Chondrocyte (in vitro differentiated cells): ENCODE results near the gene PHACTR1. TPM values are rescaled to one million over a fixed set of nuclear protein-coding genes. Genes with fewer than 3 reads are reported as not detected.
A peak's percentile ranks its signal among the peaks of the same experiment; 100 is the strongest.

Experiments used
- DNase-seq: peaks from one replicate; pipeline ENCODE4 v3.0.0; 2021; ENCODE audit warnings: mixed read lengths, low spot score
- H3K27ac Mint-ChIP-seq: one replicate; pipeline ENCODE4 v1.8.0; 2021; ENCODE audit warnings: mild to moderate bottlenecking, moderate library complexity, mixed read lengths; ENCODE audit not compliant: unreplicated experiment
- H3K27me3 Mint-ChIP-seq: 2 replicates; pipeline ENCODE4 v1.8.0; 2021; ENCODE audit warnings: low read depth, mixed read lengths
- H3K36me3 Mint-ChIP-seq: 2 replicates; pipeline ENCODE4 v1.8.0; 2021; ENCODE audit warnings: low read depth, mixed read lengths
- H3K4me1 Mint-ChIP-seq: 2 replicates; pipeline ENCODE4 v1.8.0; 2021; ENCODE audit warnings: low read depth, mild to moderate bottlenecking, mixed read lengths
- H3K4me3 Mint-ChIP-seq: one replicate; pipeline ENCODE4 v1.8.0; 2021; ENCODE audit warnings: mild to moderate bottlenecking, moderate library complexity, mixed read lengths; ENCODE audit not compliant: unreplicated experiment
- H3K9me3 Mint-ChIP-seq: 2 replicates; pipeline ENCODE4 v1.8.0; 2021; ENCODE audit warnings: low read depth, mixed read lengths
- total RNA-seq: library from RNA; stranded (reverse); gene quantifications from 3 replicates; pipeline ENCODE4 v1.2.1, GENCODE V29; 2021
- TF ChIP-seq, protein P1 (sequence below): fragments of 200-600 bp; sonication (generic); IDR thresholded peaks from 2 replicates; pipeline ENCODE4 v1.5.0; 2021; ENCODE audit warnings: antibody characterized with exemption, mild to moderate bottlenecking, moderate library complexity

The PHACTR1 gene
- total RNA-seq, 1 donor from 2014 or later = 2.1 TPM

- peaks cover 40% of the 10 kb centered on the region for H3K27me3 Mint-ChIP-seq
- no peak for DNase-seq
- H3K27ac Mint-ChIP-seq = no peak overlapping the region
- no peaks in the 10 kb centered on the region for H3K36me3 Mint-ChIP-seq
- no peak overlapping the region for H3K4me3 Mint-ChIP-seq
- TF ChIP-seq, protein P1, sequence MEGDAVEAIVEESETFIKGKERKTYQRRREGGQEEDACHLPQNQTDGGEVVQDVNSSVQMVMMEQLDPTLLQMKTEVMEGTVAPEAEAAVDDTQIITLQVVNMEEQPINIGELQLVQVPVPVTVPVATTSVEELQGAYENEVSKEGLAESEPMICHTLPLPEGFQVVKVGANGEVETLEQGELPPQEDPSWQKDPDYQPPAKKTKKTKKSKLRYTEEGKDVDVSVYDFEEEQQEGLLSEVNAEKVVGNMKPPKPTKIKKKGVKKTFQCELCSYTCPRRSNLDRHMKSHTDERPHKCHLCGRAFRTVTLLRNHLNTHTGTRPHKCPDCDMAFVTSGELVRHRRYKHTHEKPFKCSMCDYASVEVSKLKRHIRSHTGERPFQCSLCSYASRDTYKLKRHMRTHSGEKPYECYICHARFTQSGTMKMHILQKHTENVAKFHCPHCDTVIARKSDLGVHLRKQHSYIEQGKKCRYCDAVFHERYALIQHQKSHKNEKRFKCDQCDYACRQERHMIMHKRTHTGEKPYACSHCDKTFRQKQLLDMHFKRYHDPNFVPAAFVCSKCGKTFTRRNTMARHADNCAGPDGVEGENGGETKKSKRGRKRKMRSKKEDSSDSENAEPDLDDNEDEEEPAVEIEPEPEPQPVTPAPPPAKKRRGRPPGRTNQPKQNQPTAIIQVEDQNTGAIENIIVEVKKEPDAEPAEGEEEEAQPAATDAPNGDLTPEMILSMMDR = no peak
- no peaks in the 10 kb centered on the region for H3K9me3 Mint-ChIP-seq
- peaks cover 5% of the 10 kb centered on the region for H3K4me1 Mint-ChIP-seq
Observed at GRCh38 chr6:12898603-12899002, 182.0 kb downstream of the PHACTR1 start.

DNA sequence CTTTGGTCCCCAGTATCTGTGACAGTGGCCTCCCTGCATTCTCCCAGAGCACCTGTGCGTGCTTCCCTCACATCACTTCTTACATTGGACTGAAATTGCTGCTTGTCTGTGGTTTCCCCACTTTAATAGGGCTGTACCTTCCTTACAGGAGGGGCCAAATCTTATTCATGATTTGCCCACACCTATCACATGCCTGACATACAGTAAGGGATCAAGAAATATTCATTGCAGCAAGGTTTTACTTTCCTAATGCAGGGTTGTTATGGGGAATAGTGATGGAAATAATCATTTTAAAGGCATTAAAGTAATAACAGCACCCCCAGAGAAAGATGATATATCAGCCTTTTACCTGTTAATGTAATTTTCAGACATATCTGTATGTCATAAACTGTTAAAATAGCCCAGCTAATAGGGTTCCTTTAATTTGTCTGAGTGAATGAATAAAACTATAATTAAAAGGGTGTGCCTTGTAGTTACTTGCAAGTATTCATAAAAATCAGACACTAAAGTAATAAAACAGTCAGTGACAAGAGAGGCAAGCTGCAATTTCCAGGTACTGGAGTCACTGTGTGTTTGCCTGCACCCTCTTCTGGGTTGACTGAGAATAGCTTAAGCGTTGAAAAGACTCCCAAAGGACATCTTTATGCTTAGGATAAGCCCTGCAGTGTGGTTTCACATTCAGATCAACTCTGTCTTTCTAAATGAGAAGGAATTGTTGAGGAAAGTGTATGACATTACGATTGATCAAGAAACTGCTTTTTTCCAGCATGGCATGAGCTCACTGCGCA lies 182.7 kb downstream of the PHACTR1 start:
- H3K4me3 Mint-ChIP-seq = no peak overlapping the region
- H3K4me1 Mint-ChIP-seq = no peaks in the 10 kb centered on the region
- no peaks in the 10 kb centered on the region for H3K36me3 Mint-ChIP-seq
- H3K27ac Mint-ChIP-seq = no peak overlapping the region
- TF ChIP-seq, protein P1 = peak; percentile 11
- no peak for DNase-seq
- H3K27me3 Mint-ChIP-seq = peaks cover 40% of the 10 kb centered on the region
- H3K9me3 Mint-ChIP-seq = no peaks in the 10 kb centered on the region

- DNase-seq = no peak
- H3K4me1 Mint-ChIP-seq = no peaks in the 10 kb centered on the region
- H3K27ac Mint-ChIP-seq = no peak overlapping the region
- H3K9me3 Mint-ChIP-seq = no peaks in the 10 kb centered on the region
- H3K4me3 Mint-ChIP-seq = no peak overlapping the region
- TF ChIP-seq, protein P1 = no peak
- no peaks in the 10 kb centered on the region for H3K36me3 Mint-ChIP-seq
- H3K27me3 Mint-ChIP-seq = peaks cover 40% of the 10 kb centered on the region
Observed at GRCh38 chr6:12903246-12903645, 186.7 kb downstream of the PHACTR1 start.

DNA sequence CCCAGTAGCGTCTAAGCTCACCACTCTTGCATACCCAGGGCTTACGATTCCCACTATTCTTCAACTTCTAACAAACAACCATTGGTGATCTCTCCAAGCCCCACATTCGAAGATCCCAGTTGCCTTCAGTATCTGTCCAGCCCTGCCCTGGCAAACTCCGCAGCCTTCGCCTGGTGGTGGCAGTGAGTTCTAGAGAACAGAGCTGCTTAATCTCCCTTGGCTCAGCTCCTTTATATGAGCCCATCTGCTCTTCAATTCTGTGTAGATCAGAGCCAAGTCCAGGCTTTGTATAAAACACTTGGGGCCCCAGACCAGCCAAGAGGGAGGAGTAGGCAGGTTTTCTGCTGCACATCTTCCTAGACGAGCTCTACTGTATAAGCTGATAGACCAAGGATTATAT lies 193.3 kb downstream of the PHACTR1 start:
- Mint-ChIP-seq H3K9me3 (no peaks in the 10 kb centered on the region), H3K4me1 (no peaks in the 10 kb centered on the region), H3K4me3 (no peak overlapping the region), H3K36me3 (no peaks in the 10 kb centered on the region), H3K27me3 (peaks cover 27% of the 10 kb centered on the region), H3K27ac (no peak overlapping the region)
- TF ChIP-seq, protein P1 = no peak
- no peak for DNase-seq

GRCh38 chr6:12911427-12911826 lies 194.9 kb downstream of the PHACTR1 start:
- Mint-ChIP-seq H3K4me3 (no peak overlapping the region), H3K4me1 (no peaks in the 10 kb centered on the region), H3K27me3 (peaks cover 32% of the 10 kb centered on the region), H3K27ac (no peak overlapping the region), H3K9me3 (no peaks in the 10 kb centered on the region), H3K36me3 (no peaks in the 10 kb centered on the region)
- TF ChIP-seq, protein P1 = peak; percentile 83
- DNase-seq = no peak
